ENCODE measurements around the gene STARD8. TPM values are rescaled to one million over a fixed set of nuclear protein-coding genes. Genes with fewer than 3 reads are reported as not detected.
"Not testable (repeated sequence)": the region's sequence is repeated elsewhere in the genome, so short reads cannot be mapped to it uniquely, and the experiment has no call there.

The STARD8 gene
- total RNA-seq, 2 experiments from 2014 or later, result 3.5 to 3.7 TPM

DNA sequence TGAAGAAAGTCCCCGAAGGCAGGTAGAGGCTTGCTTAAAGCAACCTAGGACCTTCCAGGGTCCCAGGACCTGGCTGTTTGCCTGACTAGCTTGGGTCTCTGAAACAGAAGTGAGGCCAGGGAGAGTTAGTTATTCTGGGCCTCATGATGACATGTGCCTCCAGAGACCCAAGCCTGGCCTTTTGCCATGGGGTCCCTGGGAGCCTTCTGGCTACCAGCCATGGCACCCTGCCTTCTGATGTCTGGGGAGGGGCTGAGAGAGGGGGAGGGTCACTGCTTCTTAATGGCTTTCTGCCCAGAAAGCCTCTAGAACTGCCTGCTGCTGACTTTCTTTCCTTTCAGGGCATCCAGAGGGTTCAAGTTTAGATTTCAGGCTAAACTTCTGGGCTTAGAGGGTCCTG, 1.0 kb upstream of the STARD8 start:
- H3K36me3 Mint-ChIP-seq (ENCODE audit: low read depth), result no peaks in the 10 kb centered on the region
- no peaks in the 10 kb centered on the region for H3K9me3 Mint-ChIP-seq
- DNase-seq, result no peak
- no peaks in the 10 kb centered on the region for H3K4me1 Mint-ChIP-seq
- H3K27me3 Mint-ChIP-seq, result peaks cover 5% of the 10 kb centered on the region
- no peak overlapping the region for H3K27ac Mint-ChIP-seq
- ChIA-PET POLR2A (no interaction called here), CTCF (no interaction called here)
- H3K4me3 Mint-ChIP-seq, result no peak overlapping the region

DNA sequence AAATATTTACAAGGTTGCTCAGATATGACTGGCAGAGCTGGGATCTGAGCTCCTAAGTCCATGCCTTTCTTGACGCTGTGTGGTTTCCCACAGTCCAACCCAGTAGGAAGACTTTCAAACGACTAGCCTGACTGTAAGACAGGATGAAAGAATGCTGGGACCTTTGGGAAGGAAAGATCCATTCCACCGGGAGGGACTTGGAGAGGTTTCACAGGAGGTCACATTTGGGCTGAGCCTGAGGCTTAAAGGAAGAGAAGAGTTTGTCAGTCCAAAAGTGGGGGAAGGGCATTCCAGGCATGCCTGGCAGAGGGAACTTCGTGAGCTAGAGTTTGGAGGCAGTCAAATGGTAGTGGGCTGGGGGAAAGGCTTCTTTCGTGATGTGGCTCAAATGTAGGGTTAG, 1.5 kb downstream of the STARD8 start:
- H3K4me1 Mint-ChIP-seq, result no peaks in the 10 kb centered on the region
- H3K9me3 Mint-ChIP-seq, result peaks cover 3% of the 10 kb centered on the region
- peaks cover 5% of the 10 kb centered on the region for H3K27me3 Mint-ChIP-seq
- H3K27ac Mint-ChIP-seq, result no peak overlapping the region
- no peak overlapping the region for H3K4me3 Mint-ChIP-seq
- DNase-seq, result no peak
- POLR2A ChIA-PET, result no interaction called here
- no peaks in the 10 kb centered on the region for H3K36me3 Mint-ChIP-seq (ENCODE audit: low read depth)
- CTCF ChIA-PET, result no interaction called here

DNA sequence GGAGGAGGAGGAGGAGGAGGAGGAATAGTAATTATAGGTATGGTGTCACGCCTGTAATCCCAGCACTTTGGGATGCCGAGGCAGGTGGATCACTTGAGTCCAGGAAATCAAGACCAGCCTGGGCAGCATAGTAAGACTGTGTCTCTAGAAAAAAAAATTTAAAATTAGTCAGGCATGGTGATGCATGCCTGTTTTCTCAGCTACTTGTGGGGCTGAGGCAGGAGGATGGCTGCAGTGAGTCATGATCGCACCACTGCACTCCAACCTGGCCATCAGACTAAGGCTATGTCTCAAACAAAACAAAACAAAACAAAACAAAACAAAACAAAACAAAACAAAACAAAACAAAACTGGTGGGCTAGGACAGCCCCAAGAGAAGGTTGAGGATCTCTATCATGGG, 3.0 kb downstream of the STARD8 start:
- CTCF ChIA-PET, result no interaction called here

DNA sequence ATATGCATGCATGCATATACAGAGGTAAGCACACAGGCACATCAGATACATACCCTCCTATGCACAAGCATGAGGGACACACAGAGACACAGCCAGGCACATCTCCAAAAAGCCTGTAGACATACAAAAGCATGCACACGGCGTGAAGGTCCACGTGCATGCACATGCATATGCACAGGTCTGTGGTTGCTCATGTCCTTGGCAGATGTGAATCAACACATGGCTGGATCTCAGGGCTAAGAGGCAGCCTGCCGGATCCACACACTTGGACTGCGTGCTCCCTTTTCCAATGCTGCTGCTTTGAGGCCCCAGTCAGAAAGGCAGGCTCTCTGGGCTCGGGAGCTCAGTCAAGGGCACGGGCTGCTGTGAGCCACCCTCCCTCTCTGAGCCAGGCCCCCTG, 3.6 kb downstream of the STARD8 start:
- H3K9me3 Mint-ChIP-seq, result peaks cover 5% of the 10 kb centered on the region
- H3K4me1 Mint-ChIP-seq, result no peaks in the 10 kb centered on the region
- H3K36me3 Mint-ChIP-seq (ENCODE audit: low read depth), result no peaks in the 10 kb centered on the region
- H3K27ac Mint-ChIP-seq, result no peak overlapping the region
- POLR2A ChIA-PET, result no interaction called here
- H3K4me3 Mint-ChIP-seq, result no peak overlapping the region
- H3K27me3 Mint-ChIP-seq, result peaks cover 5% of the 10 kb centered on the region
- CTCF ChIA-PET, result no interaction called here
- no peak for DNase-seq

More for the DNA sequence above, 3.0 kb downstream of the STARD8 start:
- no peak overlapping the region for H3K27ac Mint-ChIP-seq
- DNase-seq, result no peak
- POLR2A ChIA-PET, result no interaction called here
- H3K27me3 Mint-ChIP-seq, result peaks cover 5% of the 10 kb centered on the region
- H3K4me1 Mint-ChIP-seq, result no peaks in the 10 kb centered on the region
- H3K36me3 Mint-ChIP-seq (ENCODE audit: low read depth), result no peaks in the 10 kb centered on the region
- peaks cover 3% of the 10 kb centered on the region for H3K9me3 Mint-ChIP-seq
- H3K4me3 Mint-ChIP-seq, result no peak overlapping the region

DNA sequence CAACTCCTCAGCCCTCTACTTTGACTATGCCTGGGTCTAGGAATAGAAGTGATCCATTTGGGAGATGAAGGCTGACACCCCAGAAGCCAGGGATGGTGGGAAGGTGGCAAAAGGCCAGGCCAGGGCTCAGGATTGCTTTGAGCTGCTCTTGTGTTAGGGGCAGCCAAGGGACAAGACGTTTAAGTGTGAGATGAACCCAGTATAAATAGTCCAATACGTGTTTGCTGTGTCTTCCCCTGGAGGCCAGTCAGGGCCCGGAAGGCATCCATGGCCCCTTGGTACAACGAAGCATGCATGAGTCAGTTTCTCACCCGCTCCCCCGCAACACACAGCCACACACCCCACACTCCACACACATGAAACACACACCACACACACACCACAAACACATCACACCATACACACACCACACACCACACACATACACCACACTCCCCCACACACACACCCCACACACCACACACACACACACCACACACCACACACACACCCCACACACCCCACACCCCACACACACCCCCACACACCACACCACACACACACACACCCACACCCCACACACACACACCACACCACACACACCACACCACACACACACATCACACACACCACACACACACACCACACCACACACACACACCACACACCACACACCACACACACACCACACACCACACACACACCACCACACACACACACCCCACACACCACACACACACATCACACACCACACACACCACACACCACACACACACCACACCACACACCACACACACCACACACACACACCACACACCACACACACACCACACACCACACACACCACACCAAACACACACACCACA, 5.1 kb downstream of the STARD8 start:
- H3K36me3 Mint-ChIP-seq (ENCODE audit: low read depth), result no peaks in the 10 kb centered on the region
- no peak overlapping the region for H3K4me3 Mint-ChIP-seq
- peaks cover 5% of the 10 kb centered on the region for H3K27me3 Mint-ChIP-seq
- H3K9me3 Mint-ChIP-seq, result peaks cover 5% of the 10 kb centered on the region
- ChIA-PET CTCF (no interaction called here), POLR2A (no interaction called here)
- no peaks in the 10 kb centered on the region for H3K4me1 Mint-ChIP-seq
- DNase-seq, result no peak
- H3K27ac Mint-ChIP-seq, result no peak overlapping the region

DNA sequence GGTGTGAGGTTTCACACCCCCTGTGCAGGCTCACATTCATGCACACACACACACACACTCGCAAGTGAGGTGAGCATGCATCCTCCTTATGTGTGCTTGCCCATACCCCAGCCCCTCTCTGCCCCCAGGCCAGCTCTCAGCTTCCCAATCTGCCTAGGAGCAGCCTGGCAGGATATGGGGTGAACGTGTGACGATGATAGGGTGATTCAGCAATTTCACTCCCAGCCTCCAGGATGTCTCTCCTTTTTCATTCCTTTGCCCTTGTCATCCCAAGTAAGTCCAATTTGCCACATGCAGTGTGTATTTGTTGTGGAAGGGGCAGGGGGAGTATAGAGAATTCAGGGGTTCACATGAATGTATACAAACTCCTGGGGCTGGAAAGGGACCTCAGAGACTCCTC, 7.2 kb downstream of the STARD8 start:
- no peak overlapping the region for H3K27ac Mint-ChIP-seq
- H3K27me3 Mint-ChIP-seq, result no peaks in the 10 kb centered on the region
- no peak for DNase-seq
- peaks cover 5% of the 10 kb centered on the region for H3K9me3 Mint-ChIP-seq
- no peaks in the 10 kb centered on the region for H3K36me3 Mint-ChIP-seq (ENCODE audit: low read depth)
- ChIA-PET POLR2A (no interaction called here), CTCF (no interaction called here)
- H3K4me1 Mint-ChIP-seq, result no peaks in the 10 kb centered on the region
- no peak overlapping the region for H3K4me3 Mint-ChIP-seq

DNA sequence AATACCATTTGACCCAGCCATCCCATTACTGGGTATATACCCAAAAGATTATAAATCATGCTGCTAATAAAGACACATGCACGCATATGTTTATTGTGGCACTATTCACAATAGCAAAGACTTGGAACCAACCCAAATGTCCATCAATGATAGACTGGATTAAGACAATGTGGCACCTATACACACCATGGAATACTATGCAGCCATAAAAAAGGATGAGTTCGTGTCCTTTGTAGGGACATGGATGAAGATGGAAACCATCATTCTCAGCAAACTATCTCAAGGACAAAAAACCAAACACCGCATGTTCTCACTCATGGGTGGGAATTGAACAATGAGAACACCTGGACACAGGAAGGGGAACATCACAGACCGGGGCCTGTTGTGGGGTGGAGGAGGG, 9.0 kb downstream of the STARD8 start:
- H3K4me1 Mint-ChIP-seq; POLR2A ChIA-PET; CTCF ChIA-PET; H3K4me3 Mint-ChIP-seq; H3K36me3 Mint-ChIP-seq (ENCODE audit: low read depth); H3K27ac Mint-ChIP-seq; DNase-seq; H3K9me3 Mint-ChIP-seq; H3K27me3 Mint-ChIP-seq: not testable (repeated sequence)

DNA sequence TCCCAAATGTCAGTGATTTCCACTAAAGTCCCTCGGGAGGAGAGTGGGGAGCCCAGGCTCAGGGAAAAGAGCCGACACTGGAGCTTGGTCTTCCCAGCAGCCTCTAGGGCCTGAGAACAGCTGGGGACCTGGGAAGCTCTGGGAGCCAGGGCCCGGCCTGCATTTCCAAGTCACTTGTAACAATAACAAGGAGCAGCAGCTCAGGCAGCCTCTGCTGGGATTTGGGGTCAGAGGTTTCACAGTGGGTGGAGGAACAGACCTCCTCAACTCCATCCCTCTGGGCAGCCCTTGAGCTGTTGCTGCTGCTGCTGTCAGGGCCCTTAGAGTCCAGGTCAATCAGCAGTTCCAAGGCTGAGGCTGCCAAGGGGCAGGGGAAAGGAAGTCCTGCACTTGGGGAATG, 11.1 kb downstream of the STARD8 start:
- H3K27me3 Mint-ChIP-seq, result peaks cover under 1% of the 10 kb centered on the region
- ChIA-PET POLR2A (no interaction called here), CTCF (no interaction called here)
- H3K9me3 Mint-ChIP-seq, result peaks cover 4% of the 10 kb centered on the region
- no peak overlapping the region for H3K27ac Mint-ChIP-seq
- H3K4me3 Mint-ChIP-seq, result no peak overlapping the region
- no peaks in the 10 kb centered on the region for H3K4me1 Mint-ChIP-seq
- DNase-seq, result no peak
- no peaks in the 10 kb centered on the region for H3K36me3 Mint-ChIP-seq (ENCODE audit: low read depth)

DNA sequence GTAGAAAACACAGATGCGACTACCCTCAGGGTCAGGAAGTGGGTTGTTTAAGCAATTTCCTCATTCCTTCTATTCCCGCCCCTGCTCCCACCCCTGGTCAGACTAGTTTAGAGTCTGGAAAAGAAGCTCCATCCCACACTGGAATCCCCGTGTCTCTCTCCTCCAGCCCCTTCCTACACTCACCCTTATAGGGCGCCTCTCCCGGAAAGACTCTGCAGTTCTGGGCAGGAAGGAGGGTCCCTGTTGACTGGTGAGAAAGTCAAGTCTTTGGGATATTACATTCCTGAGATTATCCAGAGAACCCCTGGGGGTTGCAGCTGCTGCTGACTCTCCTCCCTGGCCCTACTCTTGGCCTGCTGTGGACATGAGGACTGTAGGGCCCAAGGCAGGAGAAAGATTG, 11.9 kb downstream of the STARD8 start:
- DNase-seq, result no peak
- Mint-ChIP-seq H3K4me1 (no peaks in the 10 kb centered on the region), H3K27me3 (peaks cover 3% of the 10 kb centered on the region), H3K36me3 (ENCODE audit: low read depth) (no peaks in the 10 kb centered on the region), H3K4me3 (no peak overlapping the region), H3K27ac (no peak overlapping the region), H3K9me3 (peaks cover 2% of the 10 kb centered on the region)
- POLR2A ChIA-PET, result no interaction called here
- CTCF ChIA-PET, result no interaction called here

DNA sequence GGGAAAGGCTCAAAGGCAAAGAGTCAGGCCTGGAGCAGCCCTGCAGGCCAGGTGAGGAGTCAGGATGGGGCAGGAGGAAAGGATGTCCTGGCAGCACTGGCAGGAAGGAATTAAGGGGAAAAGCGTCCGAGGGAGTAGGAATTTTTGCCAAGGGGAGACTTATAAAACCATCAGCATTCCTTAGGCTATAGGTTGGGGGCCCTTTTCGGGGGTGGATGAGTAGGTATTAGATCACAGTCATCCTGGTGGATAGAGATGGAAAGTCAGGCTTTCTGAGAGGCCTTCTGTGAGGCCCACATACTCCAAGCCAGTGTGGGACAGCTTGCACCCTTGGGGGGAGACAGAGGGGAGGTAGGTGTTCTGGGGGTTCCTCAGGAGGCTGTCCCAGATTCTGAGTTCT, 12.3 kb downstream of the STARD8 start:
- H3K36me3 Mint-ChIP-seq (ENCODE audit: low read depth), result no peaks in the 10 kb centered on the region
- no peak for DNase-seq
- H3K27ac Mint-ChIP-seq, result no peak overlapping the region
- POLR2A ChIA-PET, result no interaction called here
- peaks cover 2% of the 10 kb centered on the region for H3K9me3 Mint-ChIP-seq
- CTCF ChIA-PET, result no interaction called here
- peaks cover 3% of the 10 kb centered on the region for H3K27me3 Mint-ChIP-seq
- H3K4me1 Mint-ChIP-seq, result no peaks in the 10 kb centered on the region
- no peak overlapping the region for H3K4me3 Mint-ChIP-seq

DNA sequence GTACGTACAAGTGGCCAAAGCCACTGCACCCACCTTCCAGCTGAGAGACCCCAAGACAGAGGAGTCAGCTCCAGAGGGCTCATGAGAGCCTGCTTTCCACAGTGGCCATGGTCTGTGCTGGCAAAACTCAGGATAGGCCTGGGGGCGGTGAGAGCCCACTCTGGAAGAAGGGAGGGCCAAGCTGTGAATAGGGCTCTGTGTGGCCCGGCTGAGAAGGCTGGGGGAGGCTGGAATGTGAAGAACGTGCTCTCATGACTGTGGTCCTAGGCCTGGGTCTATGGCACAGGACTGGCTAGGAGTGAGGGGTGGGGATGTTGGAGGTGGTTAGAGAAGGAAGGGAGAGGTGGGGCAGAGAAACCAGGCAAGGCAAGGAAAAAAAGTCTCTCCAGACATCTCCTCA, 13.3 kb downstream of the STARD8 start:
- Mint-ChIP-seq H3K27me3 (peaks cover 3% of the 10 kb centered on the region), H3K27ac (no peak overlapping the region), H3K36me3 (ENCODE audit: low read depth) (no peaks in the 10 kb centered on the region), H3K9me3 (peaks cover 1% of the 10 kb centered on the region), H3K4me3 (no peak overlapping the region), H3K4me1 (no peaks in the 10 kb centered on the region)
- no peak for DNase-seq
- ChIA-PET POLR2A (no interaction called here), CTCF (no interaction called here)

DNA sequence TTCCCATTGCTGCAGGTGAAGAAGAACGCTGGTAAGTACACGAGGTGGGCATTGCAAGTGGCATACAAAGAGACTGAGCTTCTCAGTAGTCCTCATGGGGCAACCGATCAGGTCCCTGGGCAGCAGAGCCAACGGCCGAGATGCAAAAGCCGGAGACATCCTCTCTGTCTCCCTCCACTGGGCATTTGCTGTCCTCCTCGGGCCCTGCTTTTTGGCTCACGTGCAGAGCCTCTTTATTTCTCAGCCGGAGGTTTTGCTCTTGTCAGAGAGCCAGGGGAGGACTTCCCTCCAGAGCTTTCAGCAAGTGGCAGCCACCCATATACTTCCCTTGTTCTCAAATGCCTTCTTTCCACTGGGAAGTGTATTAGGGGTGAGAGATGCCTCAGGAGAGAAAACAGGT, 18.0 kb downstream of the STARD8 start:
- no peaks in the 10 kb centered on the region for H3K36me3 Mint-ChIP-seq (ENCODE audit: low read depth)
- ChIA-PET POLR2A (no interaction called here), CTCF (no interaction called here)
- no peak overlapping the region for H3K4me3 Mint-ChIP-seq
- H3K27ac Mint-ChIP-seq, result no peak overlapping the region
- H3K27me3 Mint-ChIP-seq, result peaks cover 3% of the 10 kb centered on the region
- no peaks in the 10 kb centered on the region for H3K9me3 Mint-ChIP-seq
- no peaks in the 10 kb centered on the region for H3K4me1 Mint-ChIP-seq
- no peak for DNase-seq

DNA sequence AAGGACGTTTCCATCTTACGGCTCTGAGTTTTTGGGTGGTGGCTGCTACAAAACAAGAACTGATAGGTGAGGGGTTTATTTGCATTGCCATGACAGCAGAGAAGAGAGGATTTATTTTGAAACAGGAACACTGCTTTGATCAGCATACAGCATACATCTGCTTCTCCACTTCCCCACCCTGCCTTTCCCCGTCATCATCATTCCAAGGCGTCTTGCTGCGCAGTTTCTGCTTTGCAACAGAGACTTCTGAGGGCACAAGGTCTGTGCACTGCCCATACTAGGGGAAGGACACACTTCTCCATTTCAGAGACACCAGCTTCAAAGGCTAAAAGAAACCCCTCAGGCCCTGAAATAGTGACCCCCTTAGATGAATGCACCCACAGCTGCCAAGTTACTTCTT, 19.1 kb downstream of the STARD8 start:
- DNase-seq, result no peak
- Mint-ChIP-seq H3K4me1 (no peaks in the 10 kb centered on the region), H3K27ac (no peak overlapping the region), H3K36me3 (ENCODE audit: low read depth) (no peaks in the 10 kb centered on the region), H3K27me3 (peaks cover 3% of the 10 kb centered on the region), H3K4me3 (no peak overlapping the region), H3K9me3 (no peaks in the 10 kb centered on the region)
- CTCF ChIA-PET, result interaction anchor here (0.6 kb wide), 1 partner anchor 15 kb away, joined by 3 read pairs; no protein-coding TSS in a partner anchor
- POLR2A ChIA-PET, result no interaction called here

DNA sequence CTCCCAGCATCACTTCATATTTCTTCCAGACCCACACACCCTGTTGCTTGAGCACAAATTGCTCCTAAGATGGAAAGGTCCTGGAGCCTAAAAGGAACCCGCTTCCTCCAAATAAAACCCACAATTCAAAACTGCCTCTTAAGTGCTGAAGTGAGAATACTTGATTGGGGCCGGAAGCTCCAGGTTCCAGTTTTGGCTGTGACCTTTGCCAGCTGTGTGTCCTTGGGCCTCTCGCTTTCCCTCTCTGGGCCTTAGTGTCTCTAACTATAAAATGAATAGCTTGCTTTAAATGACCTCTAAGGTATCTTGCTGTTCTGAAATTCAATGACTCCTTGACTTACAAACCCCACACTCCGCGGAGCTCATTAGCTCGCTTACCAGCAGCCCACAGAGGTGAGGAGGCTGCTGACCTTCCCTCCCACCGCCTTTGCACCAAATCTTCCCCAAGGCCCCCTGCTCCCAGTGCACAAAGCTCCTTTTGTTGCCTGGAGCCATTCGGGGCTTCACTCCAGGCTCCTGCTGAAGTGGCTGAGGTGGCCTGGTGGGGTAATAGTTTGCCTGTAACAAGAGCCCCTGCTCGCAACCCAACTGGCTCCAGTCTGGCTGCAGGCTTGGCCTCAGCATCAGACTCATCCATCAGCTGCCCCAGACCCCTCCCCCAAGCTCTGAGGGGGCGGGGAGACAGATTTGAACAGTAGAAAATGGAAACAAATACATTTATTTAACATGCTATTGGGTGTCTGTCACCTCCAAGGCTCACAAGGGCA, 21.8 kb downstream of the STARD8 start:
- DNase-seq, result no peak
- H3K36me3 Mint-ChIP-seq (ENCODE audit: low read depth), result no peaks in the 10 kb centered on the region
- H3K4me1 Mint-ChIP-seq, result no peaks in the 10 kb centered on the region
- ChIA-PET CTCF (no interaction called here), POLR2A (no interaction called here)
- H3K9me3 Mint-ChIP-seq, result no peaks in the 10 kb centered on the region
- no peaks in the 10 kb centered on the region for H3K27me3 Mint-ChIP-seq
- H3K27ac Mint-ChIP-seq, result no peak overlapping the region
- no peak overlapping the region for H3K4me3 Mint-ChIP-seq

Measured in activated CD4-positive, alpha-beta memory T cell treated with anti-CD3 and anti-CD28 coated beads, Interleukin-2, amount 10 ng/mL, durations not matched to agents 7 days and 5 days (primary cell).